ENCODE data around the gene ISG20. TPM values are rescaled to one million over a fixed set of nuclear protein-coding genes. Genes with fewer than 3 reads are reported as not detected.

ISG20 gene
- total RNA-seq, 1 donor from 2014 or later = 16.2 TPM

Small RNA genes lying within 50 kb of the gene (microRNA-seq; reads per million reads assigned to microRNA genes)
- 6.5 reads per million for gene MIR1179 (ENCODE audit: borderline number of aligned reads)
- not detected for gene MIR3529 (ENCODE audit: borderline number of aligned reads)
- not detected for gene MIR7-2 (ENCODE audit: borderline number of aligned reads)

Other genes with a start within 250 kb of the ISG20 start
- 50.8 TPM for gene MRPL46, start 171.6 kb upstream of the ISG20 start, total RNA-seq
- 60.9 TPM for gene MRPS11, start 171.3 kb upstream of the ISG20 start, total RNA-seq
- gene DET1, start 92.3 kb upstream of the ISG20 start, total RNA-seq = 6.0 TPM
- gene AEN, start 17.7 kb upstream of the ISG20 start, total RNA-seq = 23.3 TPM
- 1.4 TPM for gene ACAN, start 164.4 kb downstream of the ISG20 start, total RNA-seq